ENCODE data around the gene KY.

The KY gene

GRCh38 chr3:134610432-134611385 is 40.1 kb downstream of the KY start:
- no peak for TF ChIP-seq CTCF (IDR thresholded peaks at IDR 0.05; ENCODE audit: low read depth, low read length)

GRCh38 chr3:134609821-134610431 is 40.9 kb downstream of the KY start:
- TF ChIP-seq CTCF (IDR thresholded peaks at IDR 0.05; ENCODE audit: low read depth, low read length) = no peak

More at GRCh38 chr3:134610432-134611385, 40.1 kb downstream of the KY start:
- no peak overlapping the region for H3K4me3 ChIP-seq (ENCODE audit: low read depth, low read length)

GRCh38 chr3:134608771-134609435 is 41.9 kb downstream of the KY start:
- no peak for TF ChIP-seq CTCF (IDR thresholded peaks at IDR 0.05; ENCODE audit: low read depth, low read length)
- no peak overlapping the region for H3K4me3 ChIP-seq (ENCODE audit: low read depth, low read length)

More at GRCh38 chr3:134609821-134610431, 40.9 kb downstream of the KY start:
- H3K4me3 ChIP-seq (ENCODE audit: low read depth, low read length) = no peak overlapping the region

- TF ChIP-seq CTCF (IDR thresholded peaks at IDR 0.05; ENCODE audit: low read depth, low read length) = no peak
- H3K4me3 ChIP-seq (ENCODE audit: low read depth, low read length) = no peak overlapping the region
These were observed 42.6 kb downstream of the KY start for GRCh38 chr3:134608023-134608770.

GRCh38 chr3:134607054-134608022 is 43.5 kb downstream of the KY start:
- no peak overlapping the region for H3K4me3 ChIP-seq (ENCODE audit: low read depth, low read length)
- TF ChIP-seq CTCF (IDR thresholded peaks at IDR 0.05; ENCODE audit: low read depth, low read length) = no peak

All from WI38 (cell line).